GM12878 (cell line): Measurements from ENCODE around the gene C2CD5. TPM values are rescaled to one million over a fixed set of nuclear protein-coding genes. Genes with fewer than 3 reads are reported as not detected.

Source experiments
- ATAC-seq: fragments of 200-7000 bp; cut with Tn5 transposase; 3 replicates; pipeline ENCODE4 v1.9.1; 2020; ENCODE audit warnings: mild to moderate bottlenecking, moderate library complexity
- BruUV-seq: library from RNA; stranded (reverse); fragments of 400-500 nt; replicated peaks from 2 replicates; lab custom pipeline; 2021; lab: Mats Ljungman, UMichigan
- CTCF ChIA-PET: fragments of 300-600 bp; sonication (Branson Sonifier 250); formaldehyde crosslinking; extraction: SDS; loops from one replicate; lab custom pipeline; 2021; ENCODE audit warnings: inconsistent platforms; lab: Yijun Ruan, JAX
- POLR2A ChIA-PET: fragments of 350-600 bp; formaldehyde crosslinking; extraction: SDS; loops from one replicate; lab custom pipeline; 2021; ENCODE audit warnings: inconsistent platforms; lab: Charles Lee
- RAD21 ChIA-PET: fragments of 300-600 bp; sonication (Branson Sonifier 250); formaldehyde crosslinking; loops from one replicate; lab custom pipeline; 2023; ENCODE audit warnings: antibody characterized with exemption; ENCODE audit not compliant: unreplicated experiment; lab: Charles Lee
- SMC1A ChIA-PET: fragments of 300-600 bp; sonication (Branson Sonifier 250); formaldehyde crosslinking; loops from one replicate; lab custom pipeline; 2023; ENCODE audit not compliant: unreplicated experiment, uncharacterized antibody; lab: Charles Lee
- DNase-seq: peaks from one replicate; pipeline ENCODE4 v3.0.0-alpha.2; 2011; ENCODE audit warnings: low read depth, low spot score
- FAIRE-seq: peaks from 3 replicates; lab custom pipeline; 2011; peaks lifted over from hg19 to GRCh38; lab: Jason Lieb, UNC
- H2AFZ ChIP-seq: 2 replicates; pipeline ENCODE4 v1.6.0; 2011; ENCODE audit warnings: low read depth, low read length, control low read depth; ENCODE audit not compliant: control insufficient read depth
- H3K27ac ChIP-seq: 2 replicates; pipeline ENCODE4 v1.5.1; 2011; ENCODE audit warnings: control low read depth; ENCODE audit not compliant: control insufficient read depth, insufficient read depth
- H3K27me3 ChIP-seq, 2 experiments: replicated peaks in 1 of 2; 2 replicates each; pipeline versions ENCODE4 v1.6.0 to v1.6.1; 2011; ENCODE audit warnings: low read length in 1 of 2; ENCODE audit not compliant: control insufficient read depth in 2 of 2, insufficient read depth in 2 of 2
- H3K36me3 ChIP-seq, 2 experiments: 2 replicates each; pipeline ENCODE4 v1.5.1; 2011; ENCODE audit warnings: low read length in 1 of 2; ENCODE audit not compliant: control insufficient read depth in 2 of 2, insufficient read depth in 2 of 2
- H3K4me1 ChIP-seq: 2 replicates; pipeline ENCODE4 v1.6.1; 2011; ENCODE audit warnings: mild to moderate bottlenecking, low read length, moderate library complexity, mixed read lengths; ENCODE audit not compliant: control insufficient read depth, insufficient read depth
- H3K4me2 ChIP-seq: 2 replicates; pipeline ENCODE4 v1.6.0; 2011; ENCODE audit warnings: control low read depth; ENCODE audit not compliant: control insufficient read depth, insufficient read depth
- H3K4me3 ChIP-seq: fragments of 200-600 bp; sonication (generic); 2 replicates; pipeline ENCODE4 v1.5.1; 2016
- H3K79me2 ChIP-seq: 2 replicates; pipeline ENCODE4 v1.6.0; 2011; ENCODE audit warnings: low read length; ENCODE audit not compliant: control insufficient read depth, insufficient read depth
- H3K9ac ChIP-seq: 2 replicates; pipeline ENCODE4 v1.8.0; 2011; ENCODE audit warnings: low read length, control low read depth, mixed read lengths; ENCODE audit not compliant: control insufficient read depth, insufficient read depth
- H3K9me3 ChIP-seq: replicated peaks from 3 replicates; pipeline ENCODE4 v1.5.1; 2011; ENCODE audit warnings: mild to moderate bottlenecking, low read length; ENCODE audit not compliant: control insufficient read depth, insufficient read depth
- H4K20me1 ChIP-seq: 2 replicates; pipeline ENCODE4 v1.6.0; 2011; ENCODE audit not compliant: control insufficient read depth, insufficient read depth
- CEBPZ ChIP-seq: fragments of 150-350 bp; IDR thresholded peaks from 2 replicates; pipeline ENCODE4 v1.6.1; 2016; ENCODE audit warnings: low read depth, low read length
- CHD4 ChIP-seq: fragments of 200-600 bp; sonication (generic); IDR thresholded peaks from 2 replicates; pipeline ENCODE4 v1.6.1; 2016; ENCODE audit warnings: mild to moderate bottlenecking
- DPF2 ChIP-seq: fragments of 450-650 bp; IDR thresholded peaks from 2 replicates; pipeline ENCODE4 v1.6.1; 2017; ENCODE audit warnings: mild to moderate bottlenecking
- E2F4 ChIP-seq: IDR thresholded peaks from 2 replicates; pipeline ENCODE4 v1.6.1; 2012; ENCODE audit warnings: low read depth, low read length, improper control_type of control experiment
- MYB ChIP-seq: fragments of 150-350 bp; IDR thresholded peaks from 2 replicates; pipeline ENCODE4 v1.6.1; 2014; ENCODE audit warnings: mild to moderate bottlenecking, low read depth, low read length, borderline replicate concordance
- MYC ChIP-seq: IDR thresholded peaks from 2 replicates; pipeline ENCODE4 v1.6.1; 2011; ENCODE audit warnings: mild to moderate bottlenecking, low read length, moderate library complexity, inconsistent platforms; ENCODE audit not compliant: insufficient read depth, insufficient replicate concordance, insufficient read length, severe bottlenecking
- WGBS: methylation state at CpG from one replicate; pipeline ENCODE4 v1.1.6; 2016; ENCODE audit warnings: low lambda C conversion rate; ENCODE audit not compliant: insufficient replicate concordance, insufficient coverage; ENCODE audit errors: missing lambda C conversion rate; 5-methylcytosine and 5-hydroxymethylcytosine counted together
- in situ Hi-C: fragments of 300-500 bp; cut with MboI; formaldehyde crosslinking; loops from 9 replicates; pipeline ENCODE4 v1.14.3; 2018; ENCODE audit warnings: mixed read lengths
- intact Hi-C: fragments of 100-400 bp; cut with micrococcal nuclease; formaldehyde crosslinking; loops from one replicate; pipeline ENCODE4 v1.14.2; 2022; ENCODE audit not compliant: unreplicated experiment
- polyA plus RNA-seq, 11 experiments: library from polyadenylated mRNA; depleted of rRNA in 4 of 11; unstranded in 6 of 11; stranded (reverse) in 5 of 11; fragments of >200 nt; fragmentation: Nextera tagmentation in 4 of 11; fragmentation: Illumina TruSeq in 1 of 11; extraction: Ambion mirVana in 4 of 11; extraction: Trizol in 1 of 11; gene quantifications; 1 replicate in 1 of 11; 2 replicates in 10 of 11; pipeline versions ENCODE4 v1.2.1 to v1.2.3, GENCODE V29; 2011 to 2016; ENCODE audit warnings: inconsistent platforms in 2 of 11, missing spikeins in 2 of 11, low read depth in 1 of 11
- total RNA-seq, 4 experiments: library from RNA; depleted of rRNA in 3 of 4; stranded (reverse); fragments of >200 nt in 3 of 4; fragmentation: Illumina TruSeq in 1 of 4; extraction: Trizol in 1 of 4; gene quantifications; 2 replicates each; pipeline versions ENCODE4 v1.2.1 to v1.2.3, GENCODE V29; 2013 to 2021
- TF ChIP-seq, protein P1 (sequence below), 3 experiments: IDR thresholded peaks in 2 of 3; conservative IDR thresholded peaks in 1 of 3; 2 replicates each; pipeline ENCODE4 v1.5.1; 2011; ENCODE audit warnings: low read depth in 3 of 3, low read length in 3 of 3, mild to moderate bottlenecking in 3 of 3, control low read depth in 2 of 3, moderate library complexity in 2 of 3, inconsistent platforms in 1 of 3, mixed read lengths in 1 of 3; ENCODE audit not compliant: control insufficient read depth in 2 of 3, insufficient read depth in 1 of 3; ENCODE audit errors: extremely low read depth in 1 of 3
- TF ChIP-seq, protein P2 (sequence below): fragments of 450-650 bp; IDR thresholded peaks from 2 replicates; pipeline ENCODE4 v1.6.1; 2016; ENCODE audit warnings: mild to moderate bottlenecking, moderate library complexity, borderline replicate concordance

Gene C2CD5
- total and polyA plus RNA-seq, 10 of the 15 experiments (the other 5 are each of a cell fraction or from before 2014, with no cell fraction given), result 7.7 to 55.0 (median 27.0) TPM

- TF ChIP-seq, protein P1, sequence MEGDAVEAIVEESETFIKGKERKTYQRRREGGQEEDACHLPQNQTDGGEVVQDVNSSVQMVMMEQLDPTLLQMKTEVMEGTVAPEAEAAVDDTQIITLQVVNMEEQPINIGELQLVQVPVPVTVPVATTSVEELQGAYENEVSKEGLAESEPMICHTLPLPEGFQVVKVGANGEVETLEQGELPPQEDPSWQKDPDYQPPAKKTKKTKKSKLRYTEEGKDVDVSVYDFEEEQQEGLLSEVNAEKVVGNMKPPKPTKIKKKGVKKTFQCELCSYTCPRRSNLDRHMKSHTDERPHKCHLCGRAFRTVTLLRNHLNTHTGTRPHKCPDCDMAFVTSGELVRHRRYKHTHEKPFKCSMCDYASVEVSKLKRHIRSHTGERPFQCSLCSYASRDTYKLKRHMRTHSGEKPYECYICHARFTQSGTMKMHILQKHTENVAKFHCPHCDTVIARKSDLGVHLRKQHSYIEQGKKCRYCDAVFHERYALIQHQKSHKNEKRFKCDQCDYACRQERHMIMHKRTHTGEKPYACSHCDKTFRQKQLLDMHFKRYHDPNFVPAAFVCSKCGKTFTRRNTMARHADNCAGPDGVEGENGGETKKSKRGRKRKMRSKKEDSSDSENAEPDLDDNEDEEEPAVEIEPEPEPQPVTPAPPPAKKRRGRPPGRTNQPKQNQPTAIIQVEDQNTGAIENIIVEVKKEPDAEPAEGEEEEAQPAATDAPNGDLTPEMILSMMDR (IDR thresholded peaks at IDR 0.05 in 2 of 3, conservative IDR thresholded peaks at IDR 0.05 in 1 of 3; ENCODE audit: control insufficient read depth in 2 of 3, extremely low read depth in 1 of 3, insufficient read depth in 1 of 3, low read depth in 3 of 3, low read length in 3 of 3), result peak; percentile 52 to 61 (median 59)
These were observed 84.4 kb downstream of the C2CD5 start (continued) for GRCh38 chr12:22459838-22460490.

- no peak overlapping the region for H3K4me2 ChIP-seq
- intact Hi-C loops, result loop anchor here (5.0 kb wide), 2 partner anchors 356 to 376 kb away; no protein-coding TSS in a partner anchor
- no peaks in the 10 kb centered on the region for H3K79me2 ChIP-seq
- ATAC-seq (no peak), FAIRE-seq (peak; percentile 44), DNase-seq (no peak)
- no peaks in the 10 kb centered on the region for H3K4me1 ChIP-seq
- RAD21 ChIA-PET, result interaction anchor here (0.7 to 1.7 kb wide), 7 partner anchors 14 to 214 kb away, joined by 3 read pairs; no protein-coding TSS in a partner anchor
- H3K9ac ChIP-seq, result no peak overlapping the region
- H3K4me3 ChIP-seq, result no peak overlapping the region
- 84% methylated on average over 6 of the region's 6 CpGs for WGBS
- CTCF ChIA-PET, result interaction anchor here (0.6 to 5.5 kb wide), 28 partner anchors 10 to 761 kb away, joined by 3 to 72 read pairs (median 4); no protein-coding TSS in a partner anchor
- H3K27me3 ChIP-seq, result no peaks in the 10 kb centered on the region
- SMC1A ChIA-PET, result interaction anchor here (0.8 to 5.4 kb wide), 12 partner anchors 9 to 759 kb away, joined by 3 to 28 read pairs (median 5); no protein-coding TSS in a partner anchor
- in situ Hi-C loops, result no loop called here
- POLR2A ChIA-PET, result no interaction called here
- H3K9me3 ChIP-seq, result no peaks in the 10 kb centered on the region
- H4K20me1 ChIP-seq, result no peaks in the 10 kb centered on the region
- BruUV-seq, result no TSS peak
- H2AFZ ChIP-seq, result no peak overlapping the region
- H3K27ac ChIP-seq, result no peak overlapping the region
- no peaks in the 10 kb centered on the region for H3K36me3 ChIP-seq
- TF ChIP-seq CEBPZ (no peak), E2F4 (no peak), DPF2 (no peak), CHD4 (no peak), MYB (no peak), MYC (no peak)
- TF ChIP-seq, protein P2, sequence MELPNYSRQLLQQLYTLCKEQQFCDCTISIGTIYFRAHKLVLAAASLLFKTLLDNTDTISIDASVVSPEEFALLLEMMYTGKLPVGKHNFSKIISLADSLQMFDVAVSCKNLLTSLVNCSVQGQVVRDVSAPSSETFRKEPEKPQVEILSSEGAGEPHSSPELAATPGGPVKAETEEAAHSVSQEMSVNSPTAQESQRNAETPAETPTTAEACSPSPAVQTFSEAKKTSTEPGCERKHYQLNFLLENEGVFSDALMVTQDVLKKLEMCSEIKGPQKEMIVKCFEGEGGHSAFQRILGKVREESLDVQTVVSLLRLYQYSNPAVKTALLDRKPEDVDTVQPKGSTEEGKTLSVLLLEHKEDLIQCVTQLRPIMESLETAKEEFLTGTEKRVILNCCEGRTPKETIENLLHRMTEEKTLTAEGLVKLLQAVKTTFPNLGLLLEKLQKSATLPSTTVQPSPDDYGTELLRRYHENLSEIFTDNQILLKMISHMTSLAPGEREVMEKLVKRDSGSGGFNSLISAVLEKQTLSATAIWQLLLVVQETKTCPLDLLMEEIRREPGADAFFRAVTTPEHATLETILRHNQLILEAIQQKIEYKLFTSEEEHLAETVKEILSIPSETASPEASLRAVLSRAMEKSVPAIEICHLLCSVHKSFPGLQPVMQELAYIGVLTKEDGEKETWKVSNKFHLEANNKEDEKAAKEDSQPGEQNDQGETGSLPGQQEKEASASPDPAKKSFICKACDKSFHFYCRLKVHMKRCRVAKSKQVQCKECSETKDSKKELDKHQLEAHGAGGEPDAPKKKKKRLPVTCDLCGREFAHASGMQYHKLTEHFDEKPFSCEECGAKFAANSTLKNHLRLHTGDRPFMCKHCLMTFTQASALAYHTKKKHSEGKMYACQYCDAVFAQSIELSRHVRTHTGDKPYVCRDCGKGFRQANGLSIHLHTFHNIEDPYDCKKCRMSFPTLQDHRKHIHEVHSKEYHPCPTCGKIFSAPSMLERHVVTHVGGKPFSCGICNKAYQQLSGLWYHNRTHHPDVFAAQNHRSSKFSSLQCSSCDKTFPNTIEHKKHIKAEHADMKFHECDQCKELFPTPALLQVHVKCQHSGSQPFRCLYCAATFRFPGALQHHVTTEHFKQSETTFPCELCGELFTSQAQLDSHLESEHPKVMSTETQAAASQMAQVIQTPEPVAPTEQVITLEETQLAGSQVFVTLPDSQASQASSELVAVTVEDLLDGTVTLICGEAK, result no peak
These were observed 85.9 kb downstream of the C2CD5 start for GRCh38 chr12:22458298-22458937.
